ENCODE results near the gene CES3.
"Not testable (repeated sequence)": the region's sequence is repeated elsewhere in the genome, so short reads cannot be mapped to it uniquely, and the experiment has no call there.

Gene CES3

DNA sequence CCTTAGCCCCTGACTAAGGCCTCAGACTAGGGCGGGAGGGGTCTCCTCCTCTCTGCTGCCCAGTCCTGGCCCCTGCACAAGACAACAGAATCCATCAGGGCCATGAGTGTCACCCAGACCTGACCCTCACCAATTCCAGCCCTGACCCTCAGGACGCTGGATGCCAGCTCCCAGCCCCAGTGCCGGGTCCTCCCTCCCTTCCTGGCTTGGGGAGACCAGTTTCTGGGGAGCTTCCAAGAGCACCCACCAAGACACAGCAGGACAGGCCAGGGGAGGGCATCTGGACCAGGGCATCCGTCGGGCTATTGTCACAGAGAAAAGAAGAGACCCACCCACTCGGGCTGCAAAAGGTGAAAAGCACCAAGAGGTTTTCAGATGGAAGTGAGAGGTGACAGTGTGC is 12.7 kb downstream of the CES3 start:
- no peaks in the 10 kb centered on the region for H3K9me3 ChIP-seq (ENCODE audit: control insufficient read depth, insufficient read depth, low read depth, low read length)
- H3K4me1 ChIP-seq (ENCODE audit: control insufficient read depth, insufficient read depth, low read length) = no peaks in the 10 kb centered on the region; the same call in 1 of the 2 replicates
- no peaks in the 10 kb centered on the region for H3K27me3 ChIP-seq (ENCODE audit: control insufficient read depth, insufficient read depth, low read length)
- no peak overlapping the region for H3K4me3 ChIP-seq (ENCODE audit: low read depth, low read length)
- no peak overlapping the region for H3K27ac ChIP-seq (ENCODE audit: low read depth, low read length)
- no peaks in the 10 kb centered on the region for H3K36me3 ChIP-seq (ENCODE audit: control insufficient read depth, insufficient read depth, low read length)
- H3K9ac ChIP-seq (ENCODE audit: low read length) = no peak overlapping the region

- not testable (repeated sequence) for H3K4me1 ChIP-seq (ENCODE audit: control insufficient read depth, insufficient read depth, low read length); H3K27me3 ChIP-seq (ENCODE audit: control insufficient read depth, insufficient read depth, low read length); H3K9ac ChIP-seq (ENCODE audit: low read length); H3K9me3 ChIP-seq (ENCODE audit: control insufficient read depth, insufficient read depth, low read depth, low read length); H3K27ac ChIP-seq (ENCODE audit: low read depth, low read length); H3K4me3 ChIP-seq (ENCODE audit: low read depth, low read length); H3K36me3 ChIP-seq (ENCODE audit: control insufficient read depth, insufficient read depth, low read length)
Observed at GRCh38 chr16:66974156-66974931, 13.3 kb downstream of the CES3 start.

DNA sequence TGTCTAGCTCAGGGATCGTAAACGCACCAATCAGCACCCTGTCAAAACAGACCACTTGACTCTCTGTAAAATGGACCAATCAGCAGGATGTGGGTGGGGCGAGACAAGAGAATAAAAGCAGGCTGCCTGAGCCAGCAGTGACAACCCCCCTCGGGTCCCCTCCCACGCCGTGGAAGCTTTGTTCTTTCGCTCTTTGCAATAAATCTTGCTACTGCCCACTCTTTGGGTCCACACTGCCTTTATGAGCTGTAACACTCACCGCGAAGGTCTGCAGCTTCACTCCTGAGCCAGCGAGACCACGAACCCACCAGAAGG is 13.8 kb downstream of the CES3 start:
- not testable (repeated sequence) for H3K4me3 ChIP-seq (ENCODE audit: low read depth, low read length); H3K27me3 ChIP-seq (ENCODE audit: control insufficient read depth, insufficient read depth, low read length); H3K27ac ChIP-seq (ENCODE audit: low read depth, low read length); H3K9me3 ChIP-seq (ENCODE audit: control insufficient read depth, insufficient read depth, low read depth, low read length); H3K9ac ChIP-seq (ENCODE audit: low read length); H3K4me1 ChIP-seq (ENCODE audit: control insufficient read depth, insufficient read depth, low read length); H3K36me3 ChIP-seq (ENCODE audit: control insufficient read depth, insufficient read depth, low read length)

GRCh38 chr16:66975302-66975893 is 14.3 kb downstream of the CES3 start:
- Histone ChIP-seq H3K4me1 (ENCODE audit: control insufficient read depth, insufficient read depth, low read length) (no peaks in the 10 kb centered on the region; the same call in 1 of the 2 replicates), H3K9me3 (ENCODE audit: control insufficient read depth, insufficient read depth, low read depth, low read length) (no peaks in the 10 kb centered on the region), H3K27me3 (ENCODE audit: control insufficient read depth, insufficient read depth, low read length) (no peaks in the 10 kb centered on the region), H3K9ac (ENCODE audit: low read length) (no peak overlapping the region), H3K4me3 (ENCODE audit: low read depth, low read length) (no peak overlapping the region), H3K27ac (ENCODE audit: low read depth, low read length) (no peak overlapping the region), H3K36me3 (ENCODE audit: control insufficient read depth, insufficient read depth, low read length) (no peaks in the 10 kb centered on the region)

- Histone ChIP-seq H3K9ac (ENCODE audit: low read length) (no peak overlapping the region), H3K9me3 (ENCODE audit: control insufficient read depth, insufficient read depth, low read depth, low read length) (no peaks in the 10 kb centered on the region), H3K36me3 (ENCODE audit: control insufficient read depth, insufficient read depth, low read length) (no peaks in the 10 kb centered on the region), H3K4me1 (ENCODE audit: control insufficient read depth, insufficient read depth, low read length) (no peaks in the 10 kb centered on the region; the same call in 1 of the 2 replicates), H3K27me3 (ENCODE audit: control insufficient read depth, insufficient read depth, low read length) (no peaks in the 10 kb centered on the region), H3K4me3 (ENCODE audit: low read depth, low read length) (no peak overlapping the region), H3K27ac (ENCODE audit: low read depth, low read length) (no peak overlapping the region)
Observed at GRCh38 chr16:66976746-66977145, 15.7 kb downstream of the CES3 start.

DNA sequence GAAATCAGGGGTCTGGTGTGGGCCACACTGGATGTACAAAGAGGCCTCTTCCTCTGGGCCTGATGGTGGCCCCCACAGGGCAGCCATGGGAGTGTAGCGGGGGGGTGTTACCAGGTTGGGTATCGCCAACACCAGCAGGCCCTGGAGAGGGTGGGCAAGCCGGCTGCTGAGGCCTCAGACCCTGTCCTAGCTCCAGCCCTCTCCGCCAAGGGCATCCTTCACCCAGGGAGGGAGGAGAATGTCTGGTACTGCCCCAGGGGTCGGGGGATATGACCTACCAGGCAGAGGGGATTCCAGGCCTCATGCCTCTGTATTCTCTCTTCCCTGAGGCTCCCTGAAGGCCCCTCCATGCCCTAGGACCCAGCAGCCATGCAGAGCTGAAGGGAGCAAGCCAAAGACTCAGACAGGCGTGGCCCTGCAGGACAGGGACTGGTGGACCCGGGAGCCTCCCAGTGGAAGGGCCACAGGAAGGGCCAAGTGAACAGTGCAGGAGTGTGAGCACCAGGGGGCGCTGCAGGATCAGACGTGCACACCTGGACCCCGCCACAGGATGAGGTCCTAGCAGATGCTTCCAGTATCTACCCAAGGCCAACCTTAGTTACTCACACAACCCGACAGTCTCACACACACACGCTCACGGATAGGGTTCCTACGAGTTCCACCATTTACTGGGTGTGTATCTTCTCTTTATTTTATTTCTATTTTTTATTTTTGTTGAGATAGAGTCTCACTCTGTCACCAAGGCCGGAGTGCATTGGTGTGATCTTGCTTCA is 16.5 kb downstream of the CES3 start:
- Histone ChIP-seq H3K4me3 (ENCODE audit: low read depth, low read length) (no peak overlapping the region), H3K27me3 (ENCODE audit: control insufficient read depth, insufficient read depth, low read length) (no peaks in the 10 kb centered on the region), H3K9me3 (ENCODE audit: control insufficient read depth, insufficient read depth, low read depth, low read length) (no peaks in the 10 kb centered on the region), H3K36me3 (ENCODE audit: control insufficient read depth, insufficient read depth, low read length) (no peaks in the 10 kb centered on the region), H3K27ac (ENCODE audit: low read depth, low read length) (no peak overlapping the region), H3K4me1 (ENCODE audit: control insufficient read depth, insufficient read depth, low read length) (no peaks in the 10 kb centered on the region; the same call in 1 of the 2 replicates), H3K9ac (ENCODE audit: low read length) (no peak overlapping the region)

- H3K4me1 ChIP-seq (ENCODE audit: control insufficient read depth, insufficient read depth, low read length) = no peaks in the 10 kb centered on the region
Observed at GRCh38 chr16:66979011-66979717, 18.1 kb downstream of the CES3 start.

GRCh38 chr16:66983033-66983432 is 22.0 kb downstream of the CES3 start:
- no peak overlapping the region for H3K4me3 ChIP-seq (ENCODE audit: low read depth, low read length)
- H3K4me1 ChIP-seq (ENCODE audit: control insufficient read depth, insufficient read depth, low read length) = no peaks in the 10 kb centered on the region
- no peaks in the 10 kb centered on the region for H3K9me3 ChIP-seq (ENCODE audit: control insufficient read depth, insufficient read depth, low read depth, low read length)
- H3K36me3 ChIP-seq (ENCODE audit: control insufficient read depth, insufficient read depth, low read length) = no peaks in the 10 kb centered on the region
- H3K27ac ChIP-seq (ENCODE audit: low read depth, low read length) = no peak overlapping the region
- no peak overlapping the region for H3K9ac ChIP-seq (ENCODE audit: low read length)
- no peaks in the 10 kb centered on the region; the same call in 1 of the 2 replicates for H3K27me3 ChIP-seq (ENCODE audit: control insufficient read depth, insufficient read depth, low read length)

More at GRCh38 chr16:66979011-66979717, 18.1 kb downstream of the CES3 start:
- H3K9ac ChIP-seq (ENCODE audit: low read length) = no peak overlapping the region
- no peak overlapping the region for H3K4me3 ChIP-seq (ENCODE audit: low read depth, low read length)
- no peaks in the 10 kb centered on the region for H3K27me3 ChIP-seq (ENCODE audit: control insufficient read depth, insufficient read depth, low read length)
- H3K27ac ChIP-seq (ENCODE audit: low read depth, low read length) = no peak overlapping the region
- no peaks in the 10 kb centered on the region for H3K36me3 ChIP-seq (ENCODE audit: control insufficient read depth, insufficient read depth, low read length)
- no peaks in the 10 kb centered on the region for H3K9me3 ChIP-seq (ENCODE audit: control insufficient read depth, insufficient read depth, low read depth, low read length)

- Histone ChIP-seq H3K4me3 (ENCODE audit: low read depth, low read length) (no peak overlapping the region), H3K36me3 (ENCODE audit: control insufficient read depth, insufficient read depth, low read length) (no peaks in the 10 kb centered on the region), H3K9ac (ENCODE audit: low read length) (no peak overlapping the region), H3K9me3 (ENCODE audit: control insufficient read depth, insufficient read depth, low read depth, low read length) (no peaks in the 10 kb centered on the region), H3K4me1 (ENCODE audit: control insufficient read depth, insufficient read depth, low read length) (no peaks in the 10 kb centered on the region), H3K27me3 (ENCODE audit: control insufficient read depth, insufficient read depth, low read length) (no peaks in the 10 kb centered on the region; the same call in 1 of the 2 replicates), H3K27ac (ENCODE audit: low read depth, low read length) (no peak overlapping the region)
Observed at GRCh38 chr16:66984892-66985311, 23.8 kb downstream of the CES3 start.

DNA sequence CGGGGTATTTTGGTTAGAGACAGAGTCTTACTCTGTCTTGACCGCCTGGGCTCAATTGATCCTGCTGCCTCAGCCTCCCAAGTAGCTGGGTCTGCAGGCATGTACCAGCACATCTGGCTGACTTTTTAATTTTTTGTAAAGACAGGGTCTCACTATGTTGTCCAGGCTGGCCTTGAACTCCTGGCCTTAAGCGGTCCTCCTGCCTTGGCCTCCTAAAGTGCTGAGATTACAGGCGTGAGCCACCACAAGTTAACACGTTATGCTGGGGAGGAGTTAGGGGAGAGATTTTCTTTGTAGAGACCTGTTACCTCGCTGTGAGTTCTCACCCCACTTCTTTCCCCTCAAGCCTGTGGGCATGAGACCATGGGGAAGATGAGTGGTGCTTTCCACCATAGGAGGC is 25.5 kb downstream of the CES3 start:
- Histone ChIP-seq H3K27ac (ENCODE audit: low read depth, low read length) (no peak overlapping the region), H3K27me3 (ENCODE audit: control insufficient read depth, insufficient read depth, low read length) (no peaks in the 10 kb centered on the region; the same call in 1 of the 2 replicates), H3K9ac (ENCODE audit: low read length) (no peak overlapping the region), H3K36me3 (ENCODE audit: control insufficient read depth, insufficient read depth, low read length) (no peaks in the 10 kb centered on the region), H3K4me1 (ENCODE audit: control insufficient read depth, insufficient read depth, low read length) (no peaks in the 10 kb centered on the region), H3K9me3 (ENCODE audit: control insufficient read depth, insufficient read depth, low read depth, low read length) (no peaks in the 10 kb centered on the region), H3K4me3 (ENCODE audit: low read depth, low read length) (no peak overlapping the region)

Measured in HUES6 (cell line).